Measurements from ENCODE around the gene PARD3B. TPM values are rescaled to one million over a fixed set of nuclear protein-coding genes. Genes with fewer than 3 reads are reported as not detected.

Gene PARD3B
- total and polyA plus RNA-seq, 2 of the 8 experiments (the other 6 are each of a cell fraction or from before 2014, with no cell fraction given): 1.2 to 5.7 TPM

- TF ChIP-seq, protein P1, sequence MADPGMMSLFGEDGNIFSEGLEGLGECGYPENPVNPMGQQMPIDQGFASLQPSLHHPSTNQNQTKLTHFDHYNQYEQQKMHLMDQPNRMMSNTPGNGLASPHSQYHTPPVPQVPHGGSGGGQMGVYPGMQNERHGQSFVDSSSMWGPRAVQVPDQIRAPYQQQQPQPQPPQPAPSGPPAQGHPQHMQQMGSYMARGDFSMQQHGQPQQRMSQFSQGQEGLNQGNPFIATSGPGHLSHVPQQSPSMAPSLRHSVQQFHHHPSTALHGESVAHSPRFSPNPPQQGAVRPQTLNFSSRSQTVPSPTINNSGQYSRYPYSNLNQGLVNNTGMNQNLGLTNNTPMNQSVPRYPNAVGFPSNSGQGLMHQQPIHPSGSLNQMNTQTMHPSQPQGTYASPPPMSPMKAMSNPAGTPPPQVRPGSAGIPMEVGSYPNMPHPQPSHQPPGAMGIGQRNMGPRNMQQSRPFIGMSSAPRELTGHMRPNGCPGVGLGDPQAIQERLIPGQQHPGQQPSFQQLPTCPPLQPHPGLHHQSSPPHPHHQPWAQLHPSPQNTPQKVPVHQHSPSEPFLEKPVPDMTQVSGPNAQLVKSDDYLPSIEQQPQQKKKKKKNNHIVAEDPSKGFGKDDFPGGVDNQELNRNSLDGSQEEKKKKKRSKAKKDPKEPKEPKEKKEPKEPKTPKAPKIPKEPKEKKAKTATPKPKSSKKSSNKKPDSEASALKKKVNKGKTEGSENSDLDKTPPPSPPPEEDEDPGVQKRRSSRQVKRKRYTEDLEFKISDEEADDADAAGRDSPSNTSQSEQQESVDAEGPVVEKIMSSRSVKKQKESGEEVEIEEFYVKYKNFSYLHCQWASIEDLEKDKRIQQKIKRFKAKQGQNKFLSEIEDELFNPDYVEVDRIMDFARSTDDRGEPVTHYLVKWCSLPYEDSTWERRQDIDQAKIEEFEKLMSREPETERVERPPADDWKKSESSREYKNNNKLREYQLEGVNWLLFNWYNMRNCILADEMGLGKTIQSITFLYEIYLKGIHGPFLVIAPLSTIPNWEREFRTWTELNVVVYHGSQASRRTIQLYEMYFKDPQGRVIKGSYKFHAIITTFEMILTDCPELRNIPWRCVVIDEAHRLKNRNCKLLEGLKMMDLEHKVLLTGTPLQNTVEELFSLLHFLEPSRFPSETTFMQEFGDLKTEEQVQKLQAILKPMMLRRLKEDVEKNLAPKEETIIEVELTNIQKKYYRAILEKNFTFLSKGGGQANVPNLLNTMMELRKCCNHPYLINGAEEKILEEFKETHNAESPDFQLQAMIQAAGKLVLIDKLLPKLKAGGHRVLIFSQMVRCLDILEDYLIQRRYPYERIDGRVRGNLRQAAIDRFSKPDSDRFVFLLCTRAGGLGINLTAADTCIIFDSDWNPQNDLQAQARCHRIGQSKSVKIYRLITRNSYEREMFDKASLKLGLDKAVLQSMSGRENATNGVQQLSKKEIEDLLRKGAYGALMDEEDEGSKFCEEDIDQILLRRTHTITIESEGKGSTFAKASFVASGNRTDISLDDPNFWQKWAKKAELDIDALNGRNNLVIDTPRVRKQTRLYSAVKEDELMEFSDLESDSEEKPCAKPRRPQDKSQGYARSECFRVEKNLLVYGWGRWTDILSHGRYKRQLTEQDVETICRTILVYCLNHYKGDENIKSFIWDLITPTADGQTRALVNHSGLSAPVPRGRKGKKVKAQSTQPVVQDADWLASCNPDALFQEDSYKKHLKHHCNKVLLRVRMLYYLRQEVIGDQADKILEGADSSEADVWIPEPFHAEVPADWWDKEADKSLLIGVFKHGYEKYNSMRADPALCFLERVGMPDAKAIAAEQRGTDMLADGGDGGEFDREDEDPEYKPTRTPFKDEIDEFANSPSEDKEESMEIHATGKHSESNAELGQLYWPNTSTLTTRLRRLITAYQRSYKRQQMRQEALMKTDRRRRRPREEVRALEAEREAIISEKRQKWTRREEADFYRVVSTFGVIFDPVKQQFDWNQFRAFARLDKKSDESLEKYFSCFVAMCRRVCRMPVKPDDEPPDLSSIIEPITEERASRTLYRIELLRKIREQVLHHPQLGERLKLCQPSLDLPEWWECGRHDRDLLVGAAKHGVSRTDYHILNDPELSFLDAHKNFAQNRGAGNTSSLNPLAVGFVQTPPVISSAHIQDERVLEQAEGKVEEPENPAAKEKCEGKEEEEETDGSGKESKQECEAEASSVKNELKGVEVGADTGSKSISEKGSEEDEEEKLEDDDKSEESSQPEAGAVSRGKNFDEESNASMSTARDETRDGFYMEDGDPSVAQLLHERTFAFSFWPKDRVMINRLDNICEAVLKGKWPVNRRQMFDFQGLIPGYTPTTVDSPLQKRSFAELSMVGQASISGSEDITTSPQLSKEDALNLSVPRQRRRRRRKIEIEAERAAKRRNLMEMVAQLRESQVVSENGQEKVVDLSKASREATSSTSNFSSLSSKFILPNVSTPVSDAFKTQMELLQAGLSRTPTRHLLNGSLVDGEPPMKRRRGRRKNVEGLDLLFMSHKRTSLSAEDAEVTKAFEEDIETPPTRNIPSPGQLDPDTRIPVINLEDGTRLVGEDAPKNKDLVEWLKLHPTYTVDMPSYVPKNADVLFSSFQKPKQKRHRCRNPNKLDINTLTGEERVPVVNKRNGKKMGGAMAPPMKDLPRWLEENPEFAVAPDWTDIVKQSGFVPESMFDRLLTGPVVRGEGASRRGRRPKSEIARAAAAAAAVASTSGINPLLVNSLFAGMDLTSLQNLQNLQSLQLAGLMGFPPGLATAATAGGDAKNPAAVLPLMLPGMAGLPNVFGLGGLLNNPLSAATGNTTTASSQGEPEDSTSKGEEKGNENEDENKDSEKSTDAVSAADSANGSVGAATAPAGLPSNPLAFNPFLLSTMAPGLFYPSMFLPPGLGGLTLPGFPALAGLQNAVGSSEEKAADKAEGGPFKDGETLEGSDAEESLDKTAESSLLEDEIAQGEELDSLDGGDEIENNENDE (IDR thresholded peaks at IDR 0.05; ENCODE audit: insufficient replicate concordance, low read length): no peak
- TF ChIP-seq SAP30 (IDR thresholded peaks at IDR 0.05; ENCODE audit: insufficient read depth, insufficient replicate concordance, low read length): no peak
Measured at GRCh38 chr2:205367331-205367935, 822.2 kb downstream of the PARD3B start (continued).

All from H1 (cell line).